ENCODE results near the gene POT1.
A peak's percentile ranks its signal among the peaks of the same experiment; 100 is the strongest.

The POT1 gene

GRCh38 chr7:124811341-124811740 is 118.3 kb downstream of the POT1 start:
- DNase-seq (ENCODE audit: insufficient read length, low spot score) (no peak), FAIRE-seq (no peak)

- no peak for FAIRE-seq
Observed at GRCh38 chr7:124810605-124811004, 119.0 kb downstream of the POT1 start.

DNA sequence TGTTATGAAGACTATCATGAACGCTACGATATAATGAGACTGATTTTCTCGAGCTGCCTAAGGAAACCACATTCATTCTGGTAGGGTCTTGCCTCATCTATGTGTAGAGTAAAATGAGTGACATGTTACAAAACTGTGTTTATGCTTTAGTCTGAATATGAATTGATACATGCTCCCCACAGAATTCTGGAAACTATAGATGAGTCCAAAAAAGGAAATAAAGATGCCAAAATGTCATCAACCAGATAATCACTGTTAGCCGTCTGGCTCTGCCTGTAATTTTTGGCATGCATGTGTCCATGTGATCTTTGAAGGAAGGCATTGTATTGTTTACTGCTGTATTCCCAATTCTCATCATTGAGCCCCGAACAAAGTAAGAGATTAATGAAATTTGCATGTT is 121.4 kb downstream of the POT1 start:
- FAIRE-seq (no peak), DNase-seq (ENCODE audit: insufficient read length, low spot score) (no peak)

More at GRCh38 chr7:124810605-124811004, 119.0 kb downstream of the POT1 start:
- no peak for DNase-seq (ENCODE audit: insufficient read length, low spot score)

GRCh38 chr7:124801330-124801895 is 128.2 kb downstream of the POT1 start:
- DNase-seq (ENCODE audit: insufficient read length, low spot score) = no peak
- FAIRE-seq = no peak

- DNase-seq (ENCODE audit: insufficient read length, low spot score) (no peak), FAIRE-seq (no peak)
Observed at GRCh38 chr7:124800386-124800785, 129.2 kb downstream of the POT1 start.

DNA sequence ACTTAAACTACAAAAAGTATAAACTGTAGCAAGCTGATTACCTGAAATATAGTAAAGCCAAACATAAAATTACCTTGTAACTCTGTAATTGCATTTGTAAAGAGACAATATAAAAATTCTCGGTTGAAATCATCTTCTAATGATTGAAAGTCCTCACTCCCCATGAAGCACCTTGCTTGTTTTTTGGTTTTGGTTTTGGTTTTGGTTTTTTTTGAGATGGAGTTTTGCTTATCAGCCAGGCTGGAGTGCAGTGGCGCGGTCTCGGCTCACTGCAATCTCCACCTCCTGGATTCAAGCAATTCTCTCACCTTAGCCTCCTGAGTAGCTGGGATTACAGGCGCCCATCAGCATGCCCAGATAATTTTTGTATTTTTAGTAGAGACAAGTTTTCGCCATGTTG is 130.2 kb downstream of the POT1 start:
- FAIRE-seq = no peak

GRCh38 chr7:124796771-124797170 is 132.9 kb downstream of the POT1 start:
- FAIRE-seq = no peak
- DNase-seq (ENCODE audit: insufficient read length, low spot score) = no peak

More for the DNA sequence above, 130.2 kb downstream of the POT1 start:
- no peak for DNase-seq (ENCODE audit: insufficient read length, low spot score)

DNA sequence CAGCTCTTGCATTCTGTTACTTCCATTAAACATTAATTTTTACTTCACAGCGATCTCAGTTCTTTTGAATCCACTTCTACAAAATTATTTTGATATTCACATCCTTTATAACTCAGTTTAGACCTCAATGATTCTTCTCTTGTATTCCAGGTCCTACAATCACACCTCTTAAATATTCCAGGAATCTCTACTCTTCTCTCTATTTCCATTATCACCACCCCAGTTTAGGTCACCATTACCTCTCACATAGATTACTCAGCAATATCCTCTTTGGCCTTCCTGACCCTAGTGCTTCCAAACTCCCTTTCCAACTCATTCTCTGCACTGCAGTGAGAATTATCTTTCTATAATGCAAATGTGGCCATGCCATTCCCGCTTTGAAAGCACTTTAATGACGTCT is 136.9 kb downstream of the POT1 start:
- FAIRE-seq = no peak
- DNase-seq (ENCODE audit: insufficient read length, low spot score) = no peak

GRCh38 chr7:124792002-124792401 is 137.6 kb downstream of the POT1 start:
- DNase-seq (ENCODE audit: insufficient read length, low spot score) (no peak), FAIRE-seq (no peak)

- FAIRE-seq (no peak), DNase-seq (ENCODE audit: insufficient read length, low spot score) (no peak)
Observed at GRCh38 chr7:124791426-124791825, 138.2 kb downstream of the POT1 start.

GRCh38 chr7:124790645-124791044 is 139.0 kb downstream of the POT1 start:
- DNase-seq (ENCODE audit: insufficient read length, low spot score) = no peak
- no peak for FAIRE-seq

DNA sequence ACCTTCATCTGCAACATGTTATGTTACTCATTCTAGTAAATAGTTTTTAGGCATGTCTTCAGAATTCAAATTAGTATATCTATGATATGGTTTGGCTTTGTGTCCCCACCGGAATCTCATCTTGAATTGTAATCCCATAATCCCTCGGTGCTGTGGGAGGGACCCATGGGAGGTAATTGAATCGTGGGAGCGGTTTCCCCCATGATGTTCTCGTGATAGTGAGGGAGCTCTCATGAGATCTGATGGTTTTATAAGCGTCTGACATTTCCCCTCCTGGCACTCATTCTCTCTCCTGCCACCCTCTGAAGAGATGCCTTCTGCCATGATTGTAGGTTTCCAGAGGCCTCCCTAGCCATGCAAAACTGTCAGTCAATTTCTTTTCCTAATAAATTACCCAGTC is 143.6 kb downstream of the POT1 start:
- FAIRE-seq = no peak
- no peak for DNase-seq (ENCODE audit: insufficient read length, low spot score)

DNA sequence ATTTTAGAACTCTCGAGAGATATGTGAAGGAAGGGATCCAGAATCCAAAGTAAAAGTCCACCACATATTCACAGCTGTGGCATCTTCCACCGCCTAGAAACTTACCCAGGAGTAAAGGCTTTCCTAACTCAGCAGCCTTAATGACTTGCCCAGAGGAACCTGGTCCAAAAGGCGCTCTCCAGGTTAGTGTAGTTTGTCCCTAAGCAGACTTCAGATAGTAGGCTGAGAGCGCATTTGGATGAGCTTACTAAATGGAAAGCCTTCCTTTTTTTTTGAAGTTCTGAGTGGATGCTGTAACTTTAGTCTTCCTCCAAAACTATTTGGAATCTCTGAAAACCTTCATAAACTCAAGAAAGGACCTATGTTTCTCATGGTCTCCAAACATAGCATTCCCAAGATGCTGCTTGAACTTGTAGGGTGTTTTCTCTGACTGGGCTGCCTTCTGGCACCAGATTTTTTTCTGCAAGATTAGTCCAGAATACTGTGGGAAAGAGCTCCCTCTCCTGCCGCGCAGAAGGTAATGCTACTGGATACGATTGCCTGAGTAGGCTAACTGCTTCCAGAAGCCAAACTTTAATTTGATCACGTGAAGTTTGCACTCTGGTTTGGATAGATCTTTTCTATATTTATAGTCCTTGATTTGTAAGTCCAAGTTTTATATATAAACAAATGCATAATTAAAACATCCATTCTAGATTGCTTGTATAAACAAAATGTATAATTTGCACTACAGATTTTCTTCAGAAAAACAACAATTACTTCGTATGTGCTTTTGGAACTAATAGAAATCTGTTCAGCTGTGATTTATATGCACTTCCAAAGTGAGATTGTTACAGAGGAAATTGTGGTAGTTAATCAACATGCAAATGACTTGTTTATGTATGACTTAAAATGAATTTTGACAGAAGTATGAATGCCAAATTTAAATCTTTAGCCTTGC is 144.5 kb downstream of the POT1 start:
- peak; percentile 75 for FAIRE-seq
- DNase-seq (ENCODE audit: insufficient read length, low spot score) = no peak

DNA sequence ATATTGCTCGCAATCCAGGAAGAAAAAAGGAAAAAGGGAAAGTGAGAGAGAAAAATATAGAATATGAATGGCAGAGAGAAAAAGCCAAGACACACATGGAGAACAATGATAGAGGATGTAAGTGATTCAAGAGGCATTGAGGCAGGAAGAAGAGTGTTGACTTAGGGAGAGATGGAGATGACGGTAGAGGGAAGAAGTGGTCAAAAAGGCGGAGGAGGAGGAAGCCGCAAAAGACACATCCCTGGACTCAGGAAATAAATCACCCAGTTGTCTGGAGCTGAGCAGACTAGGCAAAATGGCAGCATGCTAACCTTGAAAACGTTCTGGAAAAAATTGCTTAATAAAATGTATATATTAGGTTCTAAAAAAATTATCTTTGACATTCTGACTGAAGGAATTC is 146.4 kb downstream of the POT1 start:
- DNase-seq (ENCODE audit: insufficient read length, low spot score) (no peak), FAIRE-seq (no peak)

- DNase-seq (ENCODE audit: insufficient read length, low spot score) (no peak), FAIRE-seq (no peak)
Observed at GRCh38 chr7:124781907-124782734, 147.5 kb downstream of the POT1 start.

GRCh38 chr7:124781418-124781817 is 148.2 kb downstream of the POT1 start:
- FAIRE-seq (no peak), DNase-seq (ENCODE audit: insufficient read length, low spot score) (no peak)

DNA sequence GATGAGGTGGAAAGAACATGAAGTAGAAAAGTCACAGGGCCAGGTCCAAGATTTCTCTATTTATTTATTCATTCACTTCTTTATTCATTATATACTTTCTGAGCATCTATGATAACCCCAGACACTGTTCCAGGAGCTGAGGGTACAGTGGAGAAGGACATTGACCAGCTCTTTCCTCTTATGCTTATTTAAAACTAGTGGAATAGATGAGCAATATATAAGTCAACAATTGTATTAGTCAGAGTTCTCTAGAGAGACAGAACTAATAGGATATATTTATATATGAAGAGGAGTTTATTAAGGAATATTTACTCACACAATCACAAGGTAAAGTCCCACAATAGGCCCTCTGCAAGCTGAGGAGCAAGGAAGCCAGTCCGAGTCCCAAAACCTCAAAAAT is 149.0 kb downstream of the POT1 start:
- FAIRE-seq (no peak), DNase-seq (ENCODE audit: insufficient read length, low spot score) (no peak)

DNA sequence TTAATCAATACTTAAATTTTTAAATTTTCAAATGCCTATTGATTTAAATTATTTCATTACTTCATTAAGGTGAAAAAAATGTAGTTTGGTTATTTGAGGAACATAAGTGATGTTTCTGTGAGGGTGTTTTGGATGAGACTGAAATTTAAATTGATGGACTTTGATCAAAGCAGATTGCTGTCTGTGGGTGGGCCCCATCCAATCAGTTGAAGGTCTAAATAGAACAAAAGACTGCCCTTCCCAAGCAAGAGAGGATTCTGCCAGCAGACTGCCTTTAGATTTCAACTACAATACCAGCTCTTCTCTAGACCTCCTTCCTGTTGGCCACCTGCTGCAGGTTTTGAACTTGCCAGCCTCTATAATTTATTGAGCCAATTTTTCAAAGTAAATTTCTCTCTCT is 149.6 kb downstream of the POT1 start:
- FAIRE-seq (no peak), DNase-seq (ENCODE audit: insufficient read length, low spot score) (no peak)

DNA sequence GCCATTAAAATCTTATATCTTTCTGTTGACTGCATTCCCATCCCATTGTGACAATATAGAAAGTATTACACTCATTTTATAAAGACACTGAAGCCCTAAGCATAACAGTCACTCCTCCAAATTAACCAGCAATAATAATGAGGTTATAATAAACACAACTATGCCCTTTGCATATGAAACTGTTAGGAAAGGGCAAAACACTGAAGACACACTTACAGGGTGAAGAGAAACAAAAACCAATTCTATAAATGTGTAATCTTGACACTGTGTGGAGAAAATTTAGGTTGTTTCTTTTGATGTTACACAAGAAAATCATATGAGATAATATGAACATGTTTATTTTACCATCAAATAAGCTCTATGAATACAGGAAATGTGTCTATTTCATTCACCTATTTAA is 150.0 kb downstream of the POT1 start:
- no peak for FAIRE-seq

GRCh38 chr7:124779194-124779593 is 150.4 kb downstream of the POT1 start:
- DNase-seq (ENCODE audit: insufficient read length, low spot score) (no peak), FAIRE-seq (no peak)

More for the DNA sequence above, 150.0 kb downstream of the POT1 start:
- DNase-seq (ENCODE audit: insufficient read length, low spot score) = no peak

DNA sequence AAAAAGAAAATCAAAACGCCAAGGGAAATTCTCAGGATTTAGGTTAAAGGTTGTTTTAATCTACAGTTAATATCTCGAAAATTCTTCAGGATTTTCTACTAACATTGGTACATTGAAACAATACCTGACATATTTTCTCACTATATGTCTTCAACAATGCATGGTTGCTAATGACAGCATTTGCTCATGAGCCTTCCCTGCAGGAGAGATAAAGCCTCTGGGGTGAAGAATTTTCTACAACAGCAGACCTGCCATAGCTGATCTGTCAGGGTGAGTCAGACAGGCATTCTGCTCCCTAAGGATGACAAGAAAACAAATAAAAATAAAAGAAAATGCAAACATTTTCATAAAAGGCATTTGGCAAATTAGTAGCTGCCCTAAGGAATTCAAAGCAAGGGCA is 152.4 kb downstream of the POT1 start:
- no peak for FAIRE-seq

More for the DNA sequence above, 152.4 kb downstream of the POT1 start:
- DNase-seq (ENCODE audit: insufficient read length, low spot score) = no peak

Measured in GM19239 (cell line).